ENCODE results near the gene SLC4A1AP.

GRCh38 chr2:27653397-27653796, 10.3 kb upstream of the SLC4A1AP start:
- no peak for TF ChIP-seq CTCF (IDR thresholded peaks at IDR 0.05)
- no peak for TF ChIP-seq POLR2AphosphoS5 (IDR thresholded peaks at IDR 0.05)

All from upper lobe of left lung (tissue), 4 donors.